Measurements from ENCODE around the gene ERI3.

Gene ERI3

GRCh38 chr1:44347280-44347679 is 7.8 kb downstream of the ERI3 start:
- no peak for DNase-seq

- no peak for DNase-seq
Measured at GRCh38 chr1:44346878-44347277, 8.2 kb downstream of the ERI3 start.

GRCh38 chr1:44346184-44346583 is 8.9 kb downstream of the ERI3 start:
- no peak for DNase-seq

- DNase-seq: no peak
Measured at GRCh38 chr1:44345187-44345775, 9.8 kb downstream of the ERI3 start.

- DNase-seq: no peak
Measured at GRCh38 chr1:44339731-44340130, 15.3 kb downstream of the ERI3 start.

- no peak for DNase-seq
Measured at GRCh38 chr1:44338136-44338535, 16.9 kb downstream of the ERI3 start.

GRCh38 chr1:44336668-44337067 is 18.4 kb downstream of the ERI3 start:
- no peak for DNase-seq

GRCh38 chr1:44334968-44335367 is 20.1 kb downstream of the ERI3 start:
- DNase-seq: no peak

- no peak for DNase-seq
Measured at GRCh38 chr1:44333376-44333775, 21.7 kb downstream of the ERI3 start.

- no peak for DNase-seq
Measured at GRCh38 chr1:44332505-44332904, 22.6 kb downstream of the ERI3 start.

- DNase-seq: no peak
Measured at GRCh38 chr1:44330935-44331334, 24.1 kb downstream of the ERI3 start.

GRCh38 chr1:44328671-44329416 is 26.2 kb downstream of the ERI3 start:
- no peak for DNase-seq

GRCh38 chr1:44327679-44328491 is 27.2 kb downstream of the ERI3 start:
- DNase-seq: no peak

GRCh38 chr1:44326821-44327465 is 28.1 kb downstream of the ERI3 start:
- DNase-seq: no peak

- no peak for DNase-seq
Measured at GRCh38 chr1:44326024-44326701, 28.9 kb downstream of the ERI3 start.

GRCh38 chr1:44323947-44324346 is 31.1 kb downstream of the ERI3 start:
- DNase-seq: no peak

- DNase-seq: no peak
Measured at GRCh38 chr1:44322367-44322766, 32.7 kb downstream of the ERI3 start.

GRCh38 chr1:44321466-44321865 is 33.6 kb downstream of the ERI3 start:
- DNase-seq: no peak

- DNase-seq: peak; percentile 35
Measured at GRCh38 chr1:44318097-44319088, 36.7 kb downstream of the ERI3 start.

- no peak for DNase-seq
Measured at GRCh38 chr1:44316231-44316759, 38.8 kb downstream of the ERI3 start.

GRCh38 chr1:44315521-44315920 is 39.5 kb downstream of the ERI3 start:
- no peak for DNase-seq

Data from activated naive CD4-positive, alpha-beta T cell treated with anti-CD3 and anti-CD28 coated beads, Interleukin-2, amount 50 U/mL, for 16 hours (primary cell).